PC-9 (cell line): Measurements from ENCODE around the gene SNX8.

Source experiments
- EZH2 ChIP-seq: fragments of 200-600 bp; sonication (generic); IDR thresholded peaks from 2 replicates; pipeline ENCODE4 v1.8.0; 2017; ENCODE audit warnings: antibody characterized with exemption, low read depth
- TF ChIP-seq, protein P1 (sequence below): fragments of 200-600 bp; sonication (generic); conservative IDR thresholded peaks from 2 replicates; pipeline ENCODE4 v1.6.1; 2017; ENCODE audit warnings: mixed run types, antibody characterized with exemption, mild to moderate bottlenecking, moderate library complexity

DNA sequence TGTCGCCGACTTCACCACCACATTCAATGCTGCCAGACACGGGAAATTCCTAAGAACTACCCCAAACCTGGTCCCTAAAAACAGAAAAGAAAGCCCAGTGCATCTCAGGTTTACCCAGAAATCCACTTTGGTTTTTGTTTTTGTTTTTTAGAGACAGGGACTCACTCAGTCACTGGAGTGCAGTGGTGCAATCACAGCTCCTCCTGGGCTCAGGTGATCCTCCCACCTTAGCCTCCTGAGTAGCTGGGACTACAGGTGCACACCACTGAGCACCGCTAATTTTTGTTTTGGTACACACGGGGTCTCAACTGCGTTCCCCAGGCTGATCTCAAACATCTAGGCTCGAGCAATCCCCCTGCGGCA lies 104.3 kb downstream of the SNX8 start:
- TF ChIP-seq, protein P1, sequence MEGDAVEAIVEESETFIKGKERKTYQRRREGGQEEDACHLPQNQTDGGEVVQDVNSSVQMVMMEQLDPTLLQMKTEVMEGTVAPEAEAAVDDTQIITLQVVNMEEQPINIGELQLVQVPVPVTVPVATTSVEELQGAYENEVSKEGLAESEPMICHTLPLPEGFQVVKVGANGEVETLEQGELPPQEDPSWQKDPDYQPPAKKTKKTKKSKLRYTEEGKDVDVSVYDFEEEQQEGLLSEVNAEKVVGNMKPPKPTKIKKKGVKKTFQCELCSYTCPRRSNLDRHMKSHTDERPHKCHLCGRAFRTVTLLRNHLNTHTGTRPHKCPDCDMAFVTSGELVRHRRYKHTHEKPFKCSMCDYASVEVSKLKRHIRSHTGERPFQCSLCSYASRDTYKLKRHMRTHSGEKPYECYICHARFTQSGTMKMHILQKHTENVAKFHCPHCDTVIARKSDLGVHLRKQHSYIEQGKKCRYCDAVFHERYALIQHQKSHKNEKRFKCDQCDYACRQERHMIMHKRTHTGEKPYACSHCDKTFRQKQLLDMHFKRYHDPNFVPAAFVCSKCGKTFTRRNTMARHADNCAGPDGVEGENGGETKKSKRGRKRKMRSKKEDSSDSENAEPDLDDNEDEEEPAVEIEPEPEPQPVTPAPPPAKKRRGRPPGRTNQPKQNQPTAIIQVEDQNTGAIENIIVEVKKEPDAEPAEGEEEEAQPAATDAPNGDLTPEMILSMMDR, result no peak
- TF ChIP-seq EZH2, result no peak
